ENCODE results near the gene SLTM. TPM values are rescaled to one million over a fixed set of nuclear protein-coding genes. Genes with fewer than 3 reads are reported as not detected.
"Not testable (repeated sequence)": the region's sequence is repeated elsewhere in the genome, so short reads cannot be mapped to it uniquely, and the experiment has no call there.

Gene SLTM
- total RNA-seq, 1 donor from 2014 or later = 49.2 TPM

DNA sequence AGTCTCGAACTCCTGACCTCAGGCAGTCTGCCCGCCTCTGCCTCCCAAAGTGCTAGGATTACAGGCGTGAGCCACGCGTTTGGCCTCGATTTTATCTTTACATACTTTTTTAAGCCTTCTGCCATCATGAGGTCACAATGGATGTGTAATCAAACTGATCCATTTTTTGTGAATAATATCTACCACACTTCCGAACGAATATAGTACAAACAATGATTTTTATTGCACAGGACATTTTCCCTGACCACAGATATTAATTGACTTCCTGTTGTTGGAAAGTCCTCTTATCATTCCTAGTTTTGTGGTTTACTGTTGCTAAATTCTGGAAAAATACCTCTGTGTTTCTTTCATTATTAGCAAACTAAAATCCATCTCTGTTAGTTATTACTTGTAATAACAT, 93.4 kb downstream of the SLTM start:
- intact Hi-C loops (cut with DNase I) = no loop called here
- ATAC-seq = no peak
- no peak for DNase-seq (ENCODE audit: missing footprints)

GRCh38 chr15:58839485-58839884, 94.0 kb downstream of the SLTM start:
- intact Hi-C loops (cut with DNase I) = no loop called here
- no peak for ATAC-seq
- no peak for DNase-seq (ENCODE audit: missing footprints)

DNA sequence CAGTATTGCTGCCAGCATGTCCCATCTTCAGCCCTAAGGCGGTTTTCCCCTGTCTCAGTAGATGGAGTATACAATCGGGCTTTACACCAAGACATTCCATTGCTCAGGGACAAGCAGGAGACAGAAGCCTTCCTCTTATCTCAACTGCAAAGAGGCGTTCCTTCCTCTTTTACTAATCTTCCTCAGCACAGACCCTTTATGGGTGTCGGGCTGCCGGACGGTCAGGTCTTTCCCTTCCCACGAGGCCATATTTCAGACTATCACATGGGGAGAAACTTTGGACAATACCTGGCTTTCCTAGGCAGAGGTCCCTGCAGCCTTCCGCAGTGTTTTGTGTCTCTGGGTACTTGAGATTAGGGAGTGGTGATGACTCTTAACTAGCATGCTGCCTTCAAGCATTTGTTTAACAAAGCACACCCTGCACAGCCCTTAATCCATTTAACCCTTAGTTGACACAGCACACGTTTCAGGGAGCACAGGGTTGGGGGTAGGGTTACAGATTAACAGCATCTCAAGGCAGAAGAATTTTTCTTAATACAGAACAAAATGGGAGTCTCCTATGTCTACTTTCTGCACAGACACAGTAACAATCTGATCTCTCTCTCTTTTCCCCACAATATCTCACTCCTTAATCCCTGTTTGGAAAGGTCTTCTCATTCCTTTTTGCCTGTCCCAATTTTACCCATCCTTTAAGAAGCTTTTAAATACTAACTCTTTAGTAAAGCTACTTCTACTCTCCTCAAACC, 99.6 kb downstream of the SLTM start:
- intact Hi-C loops (cut with DNase I); ATAC-seq; DNase-seq (ENCODE audit: missing footprints): not testable (repeated sequence)

- no peak for ATAC-seq
- DNase-seq (ENCODE audit: missing footprints) = no peak
- intact Hi-C loops (cut with DNase I) = no loop called here
Measured at GRCh38 chr15:58830556-58830955, 102.9 kb downstream of the SLTM start.

Other genes with a start within 250 kb of the SLTM start
- gene ADAM10, start 184.0 kb downstream of the SLTM start, total RNA-seq = 64.9 TPM
- gene MINDY2, start 162.4 kb downstream of the SLTM start, total RNA-seq = 38.2 TPM
- 22.2 TPM for gene RNF111, start 54.0 kb upstream of the SLTM start, total RNA-seq
- gene CCNB2, start 171.5 kb upstream of the SLTM start, total RNA-seq = 0.54 TPM